ENCODE data around the gene PWWP2B.

PWWP2B gene

GRCh38 chr10:132454296-132455198 lies 57.5 kb downstream of the PWWP2B start:
- in situ Hi-C loops (cut with HindIII; ENCODE audit: low sequenced_read_pairs): no loop called here

DNA sequence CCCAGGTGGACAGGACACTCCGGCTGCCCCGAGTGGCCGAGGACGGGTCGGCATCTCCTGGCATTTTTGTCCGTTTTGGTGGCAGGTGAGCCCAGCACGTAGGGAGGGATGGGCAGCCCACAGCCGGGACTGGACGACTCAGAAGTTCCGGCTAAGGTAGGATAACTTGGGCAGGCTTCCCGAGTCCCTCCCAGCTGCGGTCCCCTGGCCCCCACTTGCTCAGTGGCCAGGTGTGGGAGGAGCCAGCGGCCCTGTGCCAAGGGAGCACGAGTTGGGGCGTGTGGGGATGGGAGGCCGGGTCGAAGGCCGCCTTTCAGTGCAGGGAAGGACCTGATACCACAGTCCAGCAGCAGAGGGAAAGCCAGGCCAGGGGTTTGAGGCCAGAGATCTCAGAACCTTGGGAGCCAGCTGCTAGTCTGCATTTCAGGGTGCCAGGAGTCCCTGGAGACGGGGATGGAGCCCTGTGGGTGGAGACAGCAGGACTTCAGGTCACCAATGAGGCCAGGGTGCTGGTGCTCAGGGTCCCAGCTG lies 58.5 kb downstream of the PWWP2B start:
- in situ Hi-C loops (cut with HindIII; ENCODE audit: low sequenced_read_pairs): no loop called here

- in situ Hi-C loops (cut with HindIII; ENCODE audit: low sequenced_read_pairs): no loop called here
Measured at GRCh38 chr10:132455986-132456847, 59.2 kb downstream of the PWWP2B start.

DNA sequence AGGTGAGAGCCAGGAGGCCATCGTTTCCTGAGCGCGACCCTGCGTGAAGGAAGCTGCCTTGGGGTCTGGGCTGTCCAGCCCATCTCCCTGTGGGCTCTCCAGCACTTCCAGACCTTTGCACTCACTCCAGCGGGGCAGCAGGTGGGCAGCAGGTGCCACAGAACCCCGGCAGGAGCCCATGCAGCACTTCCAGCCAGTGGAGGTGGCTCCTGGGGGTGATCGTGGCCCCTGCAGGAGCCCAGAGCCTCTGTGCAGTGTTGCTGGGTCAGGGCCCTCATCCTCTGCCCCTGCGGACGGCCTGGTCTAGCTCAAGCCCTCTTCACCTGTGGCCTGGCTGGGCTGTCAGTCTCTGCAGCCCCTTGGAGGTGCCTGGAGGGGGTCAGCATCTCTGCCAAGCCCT lies 59.9 kb downstream of the PWWP2B start:
- in situ Hi-C loops (cut with HindIII; ENCODE audit: low sequenced_read_pairs): no loop called here

DNA sequence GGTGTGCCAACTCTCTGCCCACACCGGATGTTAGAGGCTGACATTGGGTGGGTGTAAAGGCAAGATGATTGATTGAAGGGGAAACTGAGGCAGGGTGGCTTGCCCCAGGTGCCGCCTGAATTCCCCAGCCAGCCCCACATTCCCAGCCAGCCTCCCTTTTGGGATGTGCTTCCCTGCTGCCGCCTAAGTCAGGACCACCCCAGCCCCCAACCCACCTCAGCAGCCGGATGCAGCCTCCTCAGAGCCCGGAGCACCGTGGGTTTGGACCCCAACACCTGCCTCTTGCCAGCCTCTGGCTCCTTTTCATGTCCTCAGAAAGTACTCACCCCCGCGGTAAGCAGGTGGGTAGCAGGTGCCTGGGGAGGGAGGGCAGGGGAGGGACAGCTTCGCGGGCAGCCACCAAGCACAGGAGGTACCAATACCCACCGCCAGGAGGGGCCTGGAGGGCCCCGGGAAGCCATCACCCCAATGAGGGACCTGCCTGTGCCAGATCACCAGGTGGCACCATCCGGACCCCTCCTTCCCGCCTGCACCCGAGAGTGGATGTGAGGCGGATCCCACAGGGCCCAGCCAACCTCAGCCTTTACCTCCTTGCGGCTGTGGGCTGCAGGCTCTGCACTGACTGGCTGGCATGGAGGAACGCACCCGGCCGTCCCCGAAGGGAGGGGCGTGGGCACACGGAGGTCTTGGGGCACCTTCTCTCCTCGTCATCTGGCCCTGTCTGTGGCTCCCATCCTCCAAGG lies 60.5 kb downstream of the PWWP2B start:
- in situ Hi-C loops (cut with HindIII; ENCODE audit: low sequenced_read_pairs): no loop called here

GRCh38 chr10:132458071-132458585 lies 61.1 kb downstream of the PWWP2B start:
- in situ Hi-C loops (cut with HindIII; ENCODE audit: low sequenced_read_pairs): no loop called here

DNA sequence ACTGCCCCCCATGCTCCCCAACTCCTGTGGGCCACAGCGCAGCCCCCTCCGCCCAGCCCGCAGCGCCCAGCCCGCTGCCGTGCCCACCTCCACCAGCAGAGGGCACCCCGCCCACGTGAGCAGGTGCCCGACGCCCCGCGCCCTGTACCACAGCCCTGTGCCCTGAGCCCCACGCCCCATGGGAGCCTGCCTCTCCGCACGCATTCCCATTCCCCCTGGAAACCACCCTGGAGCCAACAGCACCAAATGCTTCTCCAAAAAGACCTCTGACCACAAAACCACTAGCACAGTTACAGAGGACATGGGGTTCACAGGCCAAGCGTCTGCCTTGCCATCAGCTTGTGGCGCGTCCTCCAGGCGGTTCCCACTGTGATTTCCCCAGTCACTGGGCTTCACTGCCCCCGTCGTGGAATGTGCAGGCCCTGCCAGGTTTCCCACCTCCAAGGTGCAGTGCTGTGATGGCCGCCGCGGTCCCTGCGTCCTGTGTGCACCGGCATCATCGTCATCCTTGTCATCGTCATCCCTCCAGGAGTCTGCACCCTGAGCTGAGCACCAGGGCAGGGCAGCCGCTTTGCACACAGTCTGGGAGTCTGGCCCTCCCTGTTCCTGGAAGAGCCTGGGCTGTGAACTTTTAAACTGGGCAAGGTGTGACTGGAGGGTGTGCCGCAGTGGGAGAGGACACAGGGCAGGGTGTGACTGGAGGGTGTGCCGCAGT lies 61.7 kb downstream of the PWWP2B start:
- in situ Hi-C loops (cut with HindIII; ENCODE audit: low sequenced_read_pairs): no loop called here

- in situ Hi-C loops (cut with HindIII; ENCODE audit: low sequenced_read_pairs): loop anchor here (5.0 to 10.0 kb wide), 6 partner anchors 63 to 305 kb away; no protein-coding TSS in a partner anchor
Measured at GRCh38 chr10:132459301-132460003, 62.5 kb downstream of the PWWP2B start.

DNA sequence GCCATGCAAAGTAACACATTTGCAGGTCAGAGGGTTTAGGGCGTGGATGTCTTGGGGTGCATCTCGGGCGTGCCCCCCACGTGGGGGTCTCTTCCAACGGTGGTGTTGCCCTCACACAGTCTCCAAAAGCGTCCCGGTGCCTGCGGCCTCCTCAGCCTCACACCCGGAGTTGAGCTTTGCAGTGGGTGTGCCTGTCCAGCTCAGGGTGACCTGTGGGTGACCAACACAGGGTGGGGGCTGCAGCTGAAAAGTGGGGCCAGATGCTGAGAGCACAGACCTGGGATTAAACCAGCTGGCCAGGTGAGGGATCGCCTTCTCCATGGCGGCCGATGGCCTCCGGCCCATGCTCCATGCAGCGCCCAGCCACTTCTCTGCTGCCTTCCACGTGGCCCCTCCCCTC lies 63.1 kb downstream of the PWWP2B start:
- in situ Hi-C loops (cut with HindIII; ENCODE audit: low sequenced_read_pairs): loop anchor here (5.0 to 10.0 kb wide), 6 partner anchors 62 to 305 kb away; no protein-coding TSS in a partner anchor

GRCh38 chr10:132460691-132461090 lies 63.7 kb downstream of the PWWP2B start:
- in situ Hi-C loops (cut with HindIII; ENCODE audit: low sequenced_read_pairs): loop anchor here (5.0 to 10.0 kb wide), 6 partner anchors 62 to 304 kb away; no protein-coding TSS in a partner anchor

- in situ Hi-C loops (cut with HindIII; ENCODE audit: low sequenced_read_pairs): loop anchor here (5.0 to 10.0 kb wide), 6 partner anchors 61 to 304 kb away; no protein-coding TSS in a partner anchor
Measured at GRCh38 chr10:132461103-132461682, 64.2 kb downstream of the PWWP2B start.

DNA sequence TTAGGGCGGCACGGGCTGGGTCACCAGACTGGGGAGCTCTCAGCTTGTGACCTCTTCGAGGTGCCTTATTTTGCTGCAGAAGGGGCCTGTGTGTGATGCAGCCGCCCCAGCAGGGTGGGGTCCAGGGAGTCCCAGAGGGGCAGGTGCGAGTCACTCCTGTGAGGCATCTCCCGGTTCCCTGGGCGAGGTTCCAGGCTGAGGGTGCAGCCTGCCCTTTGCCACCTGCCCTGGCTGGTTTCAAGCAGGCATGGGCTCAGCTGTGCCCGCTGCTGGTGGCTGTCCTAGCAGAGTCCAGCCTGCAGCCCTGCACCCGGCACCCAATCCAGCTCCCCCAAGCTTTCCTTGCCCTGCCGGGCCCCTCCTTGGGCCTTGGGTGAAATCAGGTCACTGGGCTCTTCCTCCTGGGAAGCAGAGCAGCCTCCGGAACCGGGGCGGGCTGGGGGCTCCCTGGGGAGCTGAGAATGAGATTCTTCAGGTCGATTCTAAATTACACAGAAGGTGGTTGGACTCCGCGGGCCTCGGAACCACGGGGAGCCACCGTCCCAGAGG lies 64.8 kb downstream of the PWWP2B start:
- in situ Hi-C loops (cut with HindIII; ENCODE audit: low sequenced_read_pairs): loop anchor here (5.0 to 10.0 kb wide), 6 partner anchors 61 to 303 kb away; no protein-coding TSS in a partner anchor

GRCh38 chr10:132462463-132463332 lies 65.7 kb downstream of the PWWP2B start:
- in situ Hi-C loops (cut with HindIII; ENCODE audit: low sequenced_read_pairs): loop anchor here (5.0 to 10.0 kb wide), 6 partner anchors 60 to 302 kb away; no protein-coding TSS in a partner anchor

DNA sequence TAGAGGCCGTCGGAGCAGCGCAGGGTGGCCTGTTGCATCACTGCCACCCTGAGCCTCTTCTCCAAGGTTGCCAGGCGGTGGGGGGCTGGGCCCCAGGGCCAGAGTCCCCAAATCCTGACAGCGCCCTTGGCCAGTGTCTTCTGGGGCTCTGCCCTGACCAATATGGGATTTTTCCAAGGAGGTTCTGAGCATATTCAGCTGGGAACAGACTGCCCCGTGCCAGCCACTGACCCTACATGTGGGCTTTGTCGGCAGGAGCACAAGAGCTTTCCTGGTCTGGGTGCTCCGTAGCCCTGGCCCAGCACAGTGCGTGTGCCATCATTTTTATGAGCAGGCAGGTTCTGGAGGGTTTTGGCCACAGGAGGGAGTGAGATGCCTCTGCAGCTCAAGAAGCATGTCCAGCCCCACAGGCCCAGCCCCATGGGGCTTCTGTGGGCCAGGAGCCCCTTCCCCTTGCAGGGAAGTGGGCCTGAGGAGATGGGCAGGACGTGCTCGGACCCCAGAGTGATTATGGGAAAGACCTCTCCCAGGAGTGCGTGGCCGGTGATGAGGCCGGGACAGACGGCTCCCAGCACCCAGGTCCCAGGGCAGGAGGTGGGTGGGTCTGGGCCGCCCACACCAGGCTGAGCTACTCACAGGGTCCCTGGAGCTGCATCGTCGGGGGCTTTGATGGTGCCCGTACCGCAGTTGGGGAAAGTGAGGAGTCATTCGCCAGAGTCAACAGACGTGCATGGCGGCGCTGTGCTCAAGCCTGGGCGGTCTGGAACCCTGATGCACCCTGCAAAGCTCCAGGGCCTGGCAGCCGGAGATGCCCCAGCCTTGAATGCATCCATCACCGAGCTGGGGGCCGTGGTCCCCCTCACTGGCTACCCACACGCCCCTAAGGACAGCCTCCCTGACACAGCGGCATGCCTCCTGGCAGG lies 66.6 kb downstream of the PWWP2B start:
- in situ Hi-C loops (cut with HindIII; ENCODE audit: low sequenced_read_pairs): loop anchor here (5.0 to 10.0 kb wide), 6 partner anchors 59 to 301 kb away; no protein-coding TSS in a partner anchor

GRCh38 chr10:132464256-132465192 lies 67.5 kb downstream of the PWWP2B start:
- in situ Hi-C loops (cut with HindIII; ENCODE audit: low sequenced_read_pairs): loop anchor here (5.0 to 10.0 kb wide), 6 partner anchors 58 to 300 kb away; no protein-coding TSS in a partner anchor

All from endothelial cell of hepatic sinusoid (primary cell).